Bronchial epithelial cell (primary cell): ENCODE data around the gene PELI2. TPM values are rescaled to one million over a fixed set of nuclear protein-coding genes. Genes with fewer than 3 reads are reported as not detected.

Source experiments
- DNase-seq: peaks from one replicate; pipeline ENCODE4 v3.0.0-alpha.2; 2010; ENCODE audit warnings: low read depth
- FAIRE-seq: peaks from 2 replicates; lab custom pipeline; 2011; peaks lifted over from hg19 to GRCh38; lab: Jason Lieb, UNC
- H3K27me3 ChIP-seq: 2 replicates; pipeline ENCODE4 v1.5.1; 2011; ENCODE audit warnings: low read length; ENCODE audit not compliant: control insufficient read depth, insufficient read depth
- H3K36me3 ChIP-seq: 2 replicates; pipeline ENCODE4 v1.5.1; 2011; ENCODE audit warnings: low read length; ENCODE audit not compliant: control insufficient read depth, insufficient read depth
- H3K4me3 ChIP-seq: 2 replicates; pipeline ENCODE4 v1.5.1; 2011; ENCODE audit warnings: mild to moderate bottlenecking, low read depth, low read length, control low read depth
- total RNA-seq: library from RNA; depleted of rRNA; stranded (reverse); fragments of >200 nt; gene quantifications from 2 replicates; pipeline ENCODE4 v1.2.1, GENCODE V29; 2014
- TF ChIP-seq, protein P1 (sequence below): IDR thresholded peaks from 2 replicates; pipeline ENCODE4 v1.5.1; 2011; ENCODE audit warnings: mild to moderate bottlenecking, moderate library complexity, low read length, control low read depth, inconsistent platforms; ENCODE audit not compliant: insufficient read depth, severe bottlenecking

Gene PELI2
- total RNA-seq, 1 donor from 2014 or later, result 2.1 TPM

DNA sequence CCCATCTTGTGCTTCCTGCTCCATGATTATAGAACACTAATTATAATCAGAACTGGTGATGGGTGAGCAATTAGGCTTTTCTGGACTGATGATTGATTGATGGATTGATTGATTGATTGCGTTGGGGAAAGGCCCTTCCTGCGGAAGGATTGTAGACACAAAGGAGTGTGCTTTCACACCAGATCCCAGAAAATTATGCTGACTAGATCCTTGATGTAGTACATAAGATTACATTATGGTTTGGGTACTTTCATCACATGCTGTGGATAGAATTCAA lies 8.4 kb downstream of the PELI2 start:
- DNase-seq, result no peak
- Histone ChIP-seq H3K27me3 (peaks cover 20% of the 10 kb centered on the region), H3K4me3 (no peak overlapping the region), H3K36me3 (no peaks in the 10 kb centered on the region)
- TF ChIP-seq, protein P1, sequence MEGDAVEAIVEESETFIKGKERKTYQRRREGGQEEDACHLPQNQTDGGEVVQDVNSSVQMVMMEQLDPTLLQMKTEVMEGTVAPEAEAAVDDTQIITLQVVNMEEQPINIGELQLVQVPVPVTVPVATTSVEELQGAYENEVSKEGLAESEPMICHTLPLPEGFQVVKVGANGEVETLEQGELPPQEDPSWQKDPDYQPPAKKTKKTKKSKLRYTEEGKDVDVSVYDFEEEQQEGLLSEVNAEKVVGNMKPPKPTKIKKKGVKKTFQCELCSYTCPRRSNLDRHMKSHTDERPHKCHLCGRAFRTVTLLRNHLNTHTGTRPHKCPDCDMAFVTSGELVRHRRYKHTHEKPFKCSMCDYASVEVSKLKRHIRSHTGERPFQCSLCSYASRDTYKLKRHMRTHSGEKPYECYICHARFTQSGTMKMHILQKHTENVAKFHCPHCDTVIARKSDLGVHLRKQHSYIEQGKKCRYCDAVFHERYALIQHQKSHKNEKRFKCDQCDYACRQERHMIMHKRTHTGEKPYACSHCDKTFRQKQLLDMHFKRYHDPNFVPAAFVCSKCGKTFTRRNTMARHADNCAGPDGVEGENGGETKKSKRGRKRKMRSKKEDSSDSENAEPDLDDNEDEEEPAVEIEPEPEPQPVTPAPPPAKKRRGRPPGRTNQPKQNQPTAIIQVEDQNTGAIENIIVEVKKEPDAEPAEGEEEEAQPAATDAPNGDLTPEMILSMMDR, result no peak
- no peak for FAIRE-seq

GRCh38 chr14:56127156-56127555 lies 8.9 kb downstream of the PELI2 start:
- DNase-seq (no peak), FAIRE-seq (peak; percentile 64)
- TF ChIP-seq, protein P1, result no peak
- H3K27me3 ChIP-seq, result peaks cover 20% of the 10 kb centered on the region
- no peak overlapping the region for H3K4me3 ChIP-seq
- no peaks in the 10 kb centered on the region for H3K36me3 ChIP-seq

DNA sequence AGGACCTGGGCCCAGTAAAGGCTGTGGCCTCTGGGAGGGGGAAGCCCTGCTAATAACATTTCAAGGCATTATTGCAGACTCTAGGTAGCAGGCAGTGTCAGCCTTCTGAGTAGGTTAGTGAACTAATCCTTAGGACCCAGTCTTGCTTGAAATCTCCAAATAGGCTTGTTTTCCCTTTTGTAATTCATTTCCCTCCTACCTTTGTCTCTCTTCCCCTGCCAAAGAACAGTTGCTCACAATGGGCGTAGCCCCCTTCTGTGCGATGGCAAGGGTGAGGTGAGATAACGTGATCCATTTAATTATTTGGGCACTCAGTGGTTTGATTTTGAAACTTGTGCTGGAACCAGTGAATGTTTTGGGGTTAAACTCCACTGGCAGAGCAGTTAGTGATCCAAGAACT lies 10.9 kb downstream of the PELI2 start:
- H3K36me3 ChIP-seq, result no peaks in the 10 kb centered on the region
- TF ChIP-seq, protein P1, result no peak
- FAIRE-seq (no peak), DNase-seq (no peak)
- peaks cover 25% of the 10 kb centered on the region for H3K27me3 ChIP-seq
- no peak overlapping the region for H3K4me3 ChIP-seq

GRCh38 chr14:56129933-56130332 lies 11.7 kb downstream of the PELI2 start:
- DNase-seq (no peak), FAIRE-seq (no peak)
- TF ChIP-seq, protein P1, result no peak
- H3K4me3 ChIP-seq, result no peak overlapping the region
- no peaks in the 10 kb centered on the region for H3K36me3 ChIP-seq
- H3K27me3 ChIP-seq, result peaks cover 25% of the 10 kb centered on the region

- H3K4me3 ChIP-seq, result no peak overlapping the region
- FAIRE-seq, result no peak
- peaks cover 22% of the 10 kb centered on the region for H3K27me3 ChIP-seq
- no peaks in the 10 kb centered on the region for H3K36me3 ChIP-seq
- DNase-seq, result no peak
- TF ChIP-seq, protein P1, result no peak
These were observed 13.0 kb downstream of the PELI2 start for GRCh38 chr14:56131004-56131864.
